Type B pancreatic cell (in vitro differentiated cells): ENCODE results near the gene TSPAN1. TPM values are rescaled to one million over a fixed set of nuclear protein-coding genes. Genes with fewer than 3 reads are reported as not detected.

Experiments used
- DNase-seq: peaks from one replicate; pipeline ENCODE4 v3.0.0; 2021; ENCODE audit warnings: mixed read lengths; ENCODE audit not compliant: unreplicated experiment; ENCODE audit errors: extremely low spot score
- H3K27ac Mint-ChIP-seq: 2 replicates; pipeline ENCODE4 v1.8.0; 2021; ENCODE audit warnings: mild to moderate bottlenecking, mixed read lengths
- H3K27me3 Mint-ChIP-seq: 2 replicates; pipeline ENCODE4 v1.8.0; 2021; ENCODE audit warnings: mixed read lengths
- H3K36me3 Mint-ChIP-seq: 2 replicates; pipeline ENCODE4 v1.8.0; 2021; ENCODE audit warnings: mixed read lengths
- H3K4me1 Mint-ChIP-seq: one replicate; pipeline ENCODE4 v1.8.0; 2021; ENCODE audit warnings: mixed read lengths; ENCODE audit not compliant: unreplicated experiment
- H3K4me3 Mint-ChIP-seq: 2 replicates; pipeline ENCODE4 v1.8.0; 2021; ENCODE audit warnings: mild to moderate bottlenecking, mixed read lengths
- H3K9me3 Mint-ChIP-seq: 2 replicates; pipeline ENCODE4 v1.8.0; 2021; ENCODE audit warnings: mixed read lengths
- CTCF ChIP-seq: fragments of 200-600 bp; sonication (generic); conservative IDR thresholded peaks from 2 replicates; pipeline ENCODE4 v1.5.0; 2021; ENCODE audit warnings: antibody characterized with exemption, mild to moderate bottlenecking
- total RNA-seq: library from RNA; stranded (reverse); gene quantifications from 2 replicates; pipeline ENCODE4 v1.2.1, GENCODE V29; 2021; ENCODE audit warnings: low replicate concordance

TSPAN1 gene
- total RNA-seq, 1 donor from 2014 or later, result 27.6 TPM

GRCh38 chr1:46136711-46137110 lies 38.2 kb upstream of the TSPAN1 start:
- TF ChIP-seq CTCF, result no peak
- H3K27me3 Mint-ChIP-seq, result peaks cover 5% of the 10 kb centered on the region
- peak overlapping the region; percentile 21 for H3K4me3 Mint-ChIP-seq
- H3K4me1 Mint-ChIP-seq, result peaks cover 36% of the 10 kb centered on the region
- H3K27ac Mint-ChIP-seq, result peak overlapping the region; percentile 59
- H3K36me3 Mint-ChIP-seq, result no peaks in the 10 kb centered on the region
- DNase-seq, result no peak
- H3K9me3 Mint-ChIP-seq, result peaks cover 3% of the 10 kb centered on the region

- Mint-ChIP-seq H3K27me3 (peaks cover 1% of the 10 kb centered on the region), H3K9me3 (peaks cover 7% of the 10 kb centered on the region), H3K27ac (peak overlapping the region; percentile 50), H3K4me3 (peak overlapping the region; percentile 63), H3K36me3 (no peaks in the 10 kb centered on the region), H3K4me1 (peaks cover 36% of the 10 kb centered on the region)
- no peak for TF ChIP-seq CTCF
- DNase-seq, result no peak
Observed at GRCh38 chr1:46137916-46138315, 37.0 kb upstream of the TSPAN1 start.

- Mint-ChIP-seq H3K27ac (no peak overlapping the region), H3K9me3 (no peaks in the 10 kb centered on the region), H3K4me1 (no peaks in the 10 kb centered on the region), H3K36me3 (no peaks in the 10 kb centered on the region), H3K27me3 (peaks cover 2% of the 10 kb centered on the region), H3K4me3 (no peak overlapping the region)
- TF ChIP-seq CTCF, result no peak
- DNase-seq, result no peak
Observed at GRCh38 chr1:46148318-46148717, 26.6 kb upstream of the TSPAN1 start.

GRCh38 chr1:46150085-46150484 lies 24.8 kb upstream of the TSPAN1 start:
- Mint-ChIP-seq H3K27me3 (peaks cover 2% of the 10 kb centered on the region), H3K9me3 (no peaks in the 10 kb centered on the region), H3K27ac (no peak overlapping the region), H3K36me3 (no peaks in the 10 kb centered on the region), H3K4me3 (no peak overlapping the region), H3K4me1 (no peaks in the 10 kb centered on the region)
- no peak for DNase-seq
- TF ChIP-seq CTCF, result no peak

GRCh38 chr1:46152016-46152415 lies 22.9 kb upstream of the TSPAN1 start:
- no peaks in the 10 kb centered on the region for H3K4me1 Mint-ChIP-seq
- H3K9me3 Mint-ChIP-seq, result no peaks in the 10 kb centered on the region
- no peak overlapping the region for H3K4me3 Mint-ChIP-seq
- no peaks in the 10 kb centered on the region for H3K27me3 Mint-ChIP-seq
- no peaks in the 10 kb centered on the region for H3K36me3 Mint-ChIP-seq
- TF ChIP-seq CTCF, result no peak
- no peak overlapping the region for H3K27ac Mint-ChIP-seq
- no peak for DNase-seq

- no peaks in the 10 kb centered on the region for H3K9me3 Mint-ChIP-seq
- no peaks in the 10 kb centered on the region for H3K4me1 Mint-ChIP-seq
- H3K27me3 Mint-ChIP-seq, result no peaks in the 10 kb centered on the region
- TF ChIP-seq CTCF, result no peak
- H3K27ac Mint-ChIP-seq, result no peak overlapping the region
- H3K4me3 Mint-ChIP-seq, result no peak overlapping the region
- H3K36me3 Mint-ChIP-seq, result no peaks in the 10 kb centered on the region
- DNase-seq, result no peak
Observed at GRCh38 chr1:46153228-46153627, 21.7 kb upstream of the TSPAN1 start.
